K562 (cell line): ENCODE measurements around the gene ANKH. TPM values are rescaled to one million over a fixed set of nuclear protein-coding genes. Genes with fewer than 3 reads are reported as not detected.
A peak's percentile ranks its signal among the peaks of the same experiment; 100 is the strongest.

Experiments
- E2F6 ChIP-seq, 2 experiments: IDR thresholded peaks; 2 replicates each; pipeline ENCODE4 v1.6.1; 2011; ENCODE audit warnings: borderline replicate concordance in 1 of 2, control low read depth in 1 of 2, low read depth in 1 of 2, low read length in 1 of 2, mild to moderate bottlenecking in 1 of 2, mixed read lengths in 1 of 2, moderate library complexity in 1 of 2; ENCODE audit not compliant: insufficient read depth in 1 of 2, insufficient read length in 1 of 2, poor library complexity in 1 of 2, severe bottlenecking in 1 of 2; ENCODE audit errors: extremely low read depth in 1 of 2
- EWSR1 ChIP-seq: fragments of 450-650 bp; IDR thresholded peaks from 2 replicates; pipeline ENCODE4 v1.6.1; 2018; ENCODE audit warnings: borderline replicate concordance, mild to moderate bottlenecking, low read depth, moderate library complexity; ENCODE audit not compliant: partially characterized antibody
- KHSRP ChIP-seq: fragments of 450-650 bp; IDR thresholded peaks from 2 replicates; pipeline ENCODE4 v1.6.1; 2017
- NFIX ChIP-seq: fragments of 250-450 bp; sonication (Bioruptor Pico); IDR thresholded peaks from 2 replicates; pipeline ENCODE4 v1.4.0; 2020; ENCODE audit warnings: low read depth, mild to moderate bottlenecking, moderate library complexity
- NR2C2 ChIP-seq, 2 experiments: fragments of 200-800 bp in 1 of 2; sonication (Bioruptor generic) in 1 of 2; sonication (generic) in 1 of 2; formaldehyde crosslinking in 1 of 2; IDR thresholded peaks; 2 replicates each; pipeline versions ENCODE4 v1.6.1 to v1.8.0; 2016 to 2022; ENCODE audit warnings: mild to moderate bottlenecking in 1 of 2, missing compliant biosample characterization in 1 of 2, missing genetic modification characterization in 1 of 2, missing genetic modification reagents in 1 of 2
- SIN3B ChIP-seq: fragments of 450-650 bp; IDR thresholded peaks from 2 replicates; pipeline ENCODE4 v1.6.1; 2017; ENCODE audit warnings: low read depth, mild to moderate bottlenecking, moderate library complexity
- SMAD4 ChIP-seq: fragments of 250-450 bp; sonication (Bioruptor Pico); conservative IDR thresholded peaks from 2 replicates; pipeline ENCODE4 v1.8.0; 2021; ENCODE audit warnings: inconsistent platforms, mild to moderate bottlenecking, moderate library complexity
- SMARCA4 ChIP-seq: fragments of 450-650 bp; IDR thresholded peaks from 2 replicates; pipeline ENCODE4 v1.6.1; 2016
- STAG1 ChIP-seq: sonication (generic); formaldehyde crosslinking; IDR thresholded peaks from 2 replicates; pipeline ENCODE4 v1.5.0; 2020; ENCODE audit warnings: missing genetic modification reagents, borderline replicate concordance
- ZBTB40 ChIP-seq, 2 experiments: fragments of 450-650 bp in 1 of 2; sonication (generic) in 1 of 2; formaldehyde crosslinking in 1 of 2; IDR thresholded peaks; 2 replicates each; pipeline versions ENCODE4 v1.7.1 to v1.9.0; 2016 to 2022; ENCODE audit warnings: inconsistent platforms in 1 of 2, mild to moderate bottlenecking in 1 of 2, missing genetic modification reagents in 1 of 2
- ZNF197 ChIP-seq: fragments of 200-800 bp; sonication (Bioruptor generic); IDR thresholded peaks from 2 replicates; pipeline ENCODE4 v1.6.1; 2016; ENCODE audit warnings: low read depth, missing genetic modification characterization, missing compliant biosample characterization
- ZNF277 ChIP-seq: fragments of 250-450 bp; sonication (Bioruptor Pico); IDR thresholded peaks from 2 replicates; pipeline ENCODE4 v1.8.0; 2022; ENCODE audit warnings: inconsistent platforms, mild to moderate bottlenecking, moderate library complexity, borderline replicate concordance
- ZNF384 ChIP-seq: IDR thresholded peaks from 2 replicates; pipeline ENCODE4 v1.6.1; 2012; ENCODE audit warnings: low read depth, low read length, improper control_type of control experiment
- ZNF696 ChIP-seq: fragments of 250-450 bp; sonication (Bioruptor Pico); conservative IDR thresholded peaks from 2 replicates; pipeline ENCODE4 v1.4.0; 2020; ENCODE audit warnings: mild to moderate bottlenecking, moderate library complexity
- polyA plus RNA-seq, 8 experiments: library from polyadenylated mRNA; depleted of rRNA in 4 of 8; stranded (reverse) in 5 of 8; unstranded in 3 of 8; fragments of >200 nt; fragmentation: Nextera tagmentation in 2 of 8; fragmentation: Illumina TruSeq in 1 of 8; extraction: Ambion mirVana in 2 of 8; extraction: Trizol in 1 of 8; gene quantifications; 2 replicates each; pipeline versions ENCODE4 v1.2.1 to v1.2.3, GENCODE V29; 2011 to 2014; ENCODE audit warnings: inconsistent platforms in 1 of 8, missing spikeins in 1 of 8
- total RNA-seq, 7 experiments: library from RNA; depleted of rRNA in 6 of 7; stranded (reverse); fragments of >200 nt in 6 of 7; fragmentation: Illumina TruSeq in 2 of 7; extraction: Trizol in 2 of 7; gene quantifications; 2 replicates each; pipeline versions ENCODE4 v1.2.1 to v1.2.3, GENCODE V29; 2011 to 2021; ENCODE audit warnings: low replicate concordance in 1 of 7

ANKH gene
- total and polyA plus RNA-seq, 9 of the 15 experiments (the other 6 are each of a cell fraction or from before 2014, with no cell fraction given), result 0.79 to 12.2 (median 4.5) TPM

GRCh38 chr5:14665101-14665822, 206.3 kb downstream of the ANKH start (continued):
- TF ChIP-seq ZBTB40 (IDR thresholded peaks at IDR 0.05) (peak; percentile 15; the same call in 1 of the 2 replicates), ZBTB40 (CRISPR knock-in tag; IDR thresholded peaks at IDR 0.05) (no peak), ZNF696 (CRISPR knock-in tag) (no peak), STAG1 (CRISPR knock-in tag) (no peak), SIN3B (no peak), ZNF277 (CRISPR knock-in tag) (no peak), ZNF384 (no peak), ZNF197 (CRISPR knock-in tag) (0 out of 2 replicates have a peak, but pooled peaks have one; percentile 49), NFIX (no peak), KHSRP (no peak), SMAD4 (CRISPR knock-in tag) (no peak), NR2C2 (CRISPR knock-in tag; IDR thresholded peaks at IDR 0.05) (no peak), NR2C2 (tag; IDR thresholded peaks at IDR 0.05) (peak; percentile 56; the same call in 1 of the 2 replicates), E2F6 (IDR thresholded peaks at IDR 0.05; ENCODE audit: borderline replicate concordance in 1 of 2, extremely low read depth in 1 of 2, insufficient read depth in 1 of 2, insufficient read length in 1 of 2, low read depth in 1 of 2, low read length in 1 of 2, poor library complexity in 1 of 2, severe bottlenecking in 1 of 2) (peak in 1 of 2 experiments; percentile 36), SMARCA4 (peak; percentile 36; the same call in 1 of the 2 replicates), EWSR1 (no peak)
